Neural crest cell (in vitro differentiated cells): ENCODE results near the gene KCNK1. TPM values are rescaled to one million over a fixed set of nuclear protein-coding genes. Genes with fewer than 3 reads are reported as not detected.

Experiments
- DNase-seq: peaks from one replicate; pipeline ENCODE4 v3.0.0; 2021; ENCODE audit warnings: low read depth, mixed read lengths, low spot score
- H3K27ac Mint-ChIP-seq: one replicate; pipeline ENCODE4 v1.8.0; 2021; ENCODE audit warnings: mild to moderate bottlenecking, mixed read lengths; ENCODE audit not compliant: unreplicated experiment
- H3K27me3 Mint-ChIP-seq: 2 replicates; pipeline ENCODE4 v1.8.0; 2021; ENCODE audit warnings: low read depth, mild to moderate bottlenecking, mixed read lengths
- H3K36me3 Mint-ChIP-seq: 2 replicates; pipeline ENCODE4 v1.8.0; 2021; ENCODE audit warnings: low read depth, mild to moderate bottlenecking, mixed read lengths
- H3K4me1 Mint-ChIP-seq: 2 replicates; pipeline ENCODE4 v1.8.0; 2021; ENCODE audit warnings: mixed read lengths
- H3K4me3 Mint-ChIP-seq: one replicate; pipeline ENCODE4 v1.8.0; 2021; ENCODE audit warnings: mild to moderate bottlenecking, mixed read lengths
- H3K9me3 Mint-ChIP-seq: 2 replicates; pipeline ENCODE4 v1.8.0; 2021; ENCODE audit warnings: mixed read lengths
- total RNA-seq: library from RNA; stranded (reverse); gene quantifications from 2 replicates; pipeline ENCODE4 v1.2.1, GENCODE V29; 2021
- TF ChIP-seq, protein P1 (sequence below): fragments of 200-600 bp; sonication (generic); conservative IDR thresholded peaks from 2 replicates; pipeline ENCODE4 v1.5.0; 2021; ENCODE audit warnings: antibody characterized with exemption, mild to moderate bottlenecking

Gene KCNK1
- total RNA-seq, 1 donor from 2014 or later = 0.56 TPM

GRCh38 chr1:233710031-233710430, 96.1 kb downstream of the KCNK1 start:
- DNase-seq = no peak
- peaks cover 16% of the 10 kb centered on the region for H3K4me1 Mint-ChIP-seq
- no peaks in the 10 kb centered on the region for H3K27me3 Mint-ChIP-seq
- H3K27ac Mint-ChIP-seq = no peak overlapping the region
- peaks cover 2% of the 10 kb centered on the region for H3K9me3 Mint-ChIP-seq
- TF ChIP-seq, protein P1, sequence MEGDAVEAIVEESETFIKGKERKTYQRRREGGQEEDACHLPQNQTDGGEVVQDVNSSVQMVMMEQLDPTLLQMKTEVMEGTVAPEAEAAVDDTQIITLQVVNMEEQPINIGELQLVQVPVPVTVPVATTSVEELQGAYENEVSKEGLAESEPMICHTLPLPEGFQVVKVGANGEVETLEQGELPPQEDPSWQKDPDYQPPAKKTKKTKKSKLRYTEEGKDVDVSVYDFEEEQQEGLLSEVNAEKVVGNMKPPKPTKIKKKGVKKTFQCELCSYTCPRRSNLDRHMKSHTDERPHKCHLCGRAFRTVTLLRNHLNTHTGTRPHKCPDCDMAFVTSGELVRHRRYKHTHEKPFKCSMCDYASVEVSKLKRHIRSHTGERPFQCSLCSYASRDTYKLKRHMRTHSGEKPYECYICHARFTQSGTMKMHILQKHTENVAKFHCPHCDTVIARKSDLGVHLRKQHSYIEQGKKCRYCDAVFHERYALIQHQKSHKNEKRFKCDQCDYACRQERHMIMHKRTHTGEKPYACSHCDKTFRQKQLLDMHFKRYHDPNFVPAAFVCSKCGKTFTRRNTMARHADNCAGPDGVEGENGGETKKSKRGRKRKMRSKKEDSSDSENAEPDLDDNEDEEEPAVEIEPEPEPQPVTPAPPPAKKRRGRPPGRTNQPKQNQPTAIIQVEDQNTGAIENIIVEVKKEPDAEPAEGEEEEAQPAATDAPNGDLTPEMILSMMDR = no peak
- no peak overlapping the region for H3K4me3 Mint-ChIP-seq
- H3K36me3 Mint-ChIP-seq = no peaks in the 10 kb centered on the region

DNA sequence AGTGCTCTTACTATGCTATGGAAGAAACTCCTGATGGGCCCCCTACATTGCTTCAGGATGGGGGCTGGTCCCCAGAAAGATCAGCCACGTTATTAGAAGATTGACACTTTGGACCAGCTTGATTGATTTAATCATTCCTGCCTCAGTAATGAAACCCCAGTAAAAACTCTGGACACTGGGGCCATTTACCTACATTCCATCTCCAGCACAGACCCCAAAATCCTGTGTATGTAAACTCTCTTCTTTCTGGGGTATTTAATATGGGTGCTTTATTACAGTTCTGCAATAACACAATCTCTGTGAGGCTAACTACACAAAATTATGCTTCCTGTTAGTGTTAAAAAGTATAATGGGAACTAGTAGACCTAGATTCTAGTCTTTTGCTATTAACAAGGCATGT, 96.6 kb downstream of the KCNK1 start:
- no peaks in the 10 kb centered on the region for H3K27me3 Mint-ChIP-seq
- H3K4me1 Mint-ChIP-seq = peaks cover 16% of the 10 kb centered on the region
- no peaks in the 10 kb centered on the region for H3K36me3 Mint-ChIP-seq
- H3K4me3 Mint-ChIP-seq = no peak overlapping the region
- no peak overlapping the region for H3K27ac Mint-ChIP-seq
- peaks cover 2% of the 10 kb centered on the region for H3K9me3 Mint-ChIP-seq
- TF ChIP-seq, protein P1 = no peak
- DNase-seq = no peak

GRCh38 chr1:233714631-233715217, 100.8 kb downstream of the KCNK1 start:
- no peak overlapping the region for H3K4me3 Mint-ChIP-seq
- TF ChIP-seq, protein P1 = no peak
- no peak for DNase-seq

GRCh38 chr1:233718057-233718456, 104.2 kb downstream of the KCNK1 start:
- TF ChIP-seq, protein P1 = no peak
- no peaks in the 10 kb centered on the region for H3K36me3 Mint-ChIP-seq
- H3K9me3 Mint-ChIP-seq = no peaks in the 10 kb centered on the region
- no peak overlapping the region for H3K27ac Mint-ChIP-seq
- DNase-seq = no peak
- H3K4me3 Mint-ChIP-seq = no peak overlapping the region
- H3K4me1 Mint-ChIP-seq = peaks cover 21% of the 10 kb centered on the region
- H3K27me3 Mint-ChIP-seq = no peaks in the 10 kb centered on the region

More at GRCh38 chr1:233714631-233715217, 100.8 kb downstream of the KCNK1 start:
- H3K27ac Mint-ChIP-seq = no peak overlapping the region
- no peaks in the 10 kb centered on the region for H3K27me3 Mint-ChIP-seq
- H3K9me3 Mint-ChIP-seq = peaks cover 2% of the 10 kb centered on the region
- no peaks in the 10 kb centered on the region for H3K4me1 Mint-ChIP-seq
- no peaks in the 10 kb centered on the region for H3K36me3 Mint-ChIP-seq

DNA sequence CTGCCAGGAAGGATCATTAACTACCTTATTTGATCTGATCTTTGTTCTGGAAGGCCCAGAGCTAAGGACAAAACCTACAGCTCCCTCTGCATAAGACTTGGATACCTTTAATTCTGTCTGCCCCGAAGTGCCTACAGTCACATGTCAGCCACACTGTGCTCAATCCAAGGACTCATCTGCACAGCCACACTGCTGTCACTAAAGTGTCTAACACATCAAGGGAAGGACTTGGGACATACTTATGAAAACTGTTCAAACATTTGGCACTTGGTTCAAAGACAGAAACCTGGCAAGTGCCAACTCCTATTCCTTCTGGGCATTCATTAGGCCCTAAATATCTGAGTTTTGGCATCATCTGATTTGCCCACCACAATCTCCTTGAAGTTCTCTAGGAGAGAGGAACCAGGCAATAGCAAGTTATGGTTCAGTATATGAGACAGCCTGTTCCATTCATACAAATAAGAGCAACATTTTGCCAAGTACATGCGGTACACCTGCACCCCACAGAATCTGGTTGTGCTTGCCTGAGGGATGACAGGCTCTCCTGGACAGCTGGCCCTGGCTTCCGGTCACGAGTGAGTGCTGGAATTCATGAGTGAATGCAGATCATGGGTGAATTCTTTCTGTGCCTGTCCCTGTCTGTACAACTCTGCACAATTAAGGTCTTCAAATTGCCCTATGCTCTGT, 105.9 kb downstream of the KCNK1 start:
- TF ChIP-seq, protein P1 = no peak
- no peak overlapping the region for H3K27ac Mint-ChIP-seq
- H3K9me3 Mint-ChIP-seq = no peaks in the 10 kb centered on the region
- DNase-seq = no peak
- no peaks in the 10 kb centered on the region for H3K36me3 Mint-ChIP-seq
- no peak overlapping the region for H3K4me3 Mint-ChIP-seq
- H3K4me1 Mint-ChIP-seq = peaks cover 22% of the 10 kb centered on the region
- no peaks in the 10 kb centered on the region for H3K27me3 Mint-ChIP-seq
